HG02852 (cell line): ENCODE data around the gene PLCB1.
A peak's percentile ranks its signal among the peaks of the same experiment; 100 is the strongest.

Experiments used
- ATAC-seq: cut with Tn5 transposase; IDR thresholded peaks from one replicate; pipeline ENCODE4 v1.9.1; 2021; ENCODE audit warnings: mild to moderate bottlenecking, moderate library complexity; ENCODE audit not compliant: unreplicated experiment

PLCB1 gene

GRCh38 chr20:8578161-8578865 is 446.2 kb downstream of the PLCB1 start:
- no peak for ATAC-seq

GRCh38 chr20:8579035-8579434 is 447.0 kb downstream of the PLCB1 start:
- no peak for ATAC-seq

- ATAC-seq: no peak
Measured at GRCh38 chr20:8581446-8582183, 449.5 kb downstream of the PLCB1 start.

GRCh38 chr20:8583012-8583565 is 451.0 kb downstream of the PLCB1 start:
- no peak for ATAC-seq

GRCh38 chr20:8583566-8584043 is 451.5 kb downstream of the PLCB1 start:
- no peak for ATAC-seq

GRCh38 chr20:8587251-8587650 is 455.2 kb downstream of the PLCB1 start:
- no peak for ATAC-seq

GRCh38 chr20:8587810-8588209 is 455.7 kb downstream of the PLCB1 start:
- ATAC-seq: no peak

- no peak for ATAC-seq
Measured at GRCh38 chr20:8589956-8590355, 457.9 kb downstream of the PLCB1 start.

- ATAC-seq: peak; percentile 9
Measured at GRCh38 chr20:8600910-8601541, 469.0 kb downstream of the PLCB1 start.

GRCh38 chr20:8601542-8601912 is 469.5 kb downstream of the PLCB1 start:
- ATAC-seq: peak; percentile 76

GRCh38 chr20:8602389-8603116 is 470.5 kb downstream of the PLCB1 start:
- ATAC-seq: peak; percentile 89

- ATAC-seq: no peak
Measured at GRCh38 chr20:8608470-8608869, 476.4 kb downstream of the PLCB1 start.

GRCh38 chr20:8616792-8617191 is 484.7 kb downstream of the PLCB1 start:
- no peak for ATAC-seq

- ATAC-seq: no peak
Measured at GRCh38 chr20:8621001-8621400, 488.9 kb downstream of the PLCB1 start.

- ATAC-seq: no peak
Measured at GRCh38 chr20:8624046-8624445, 492.0 kb downstream of the PLCB1 start.

- no peak for ATAC-seq
Measured at GRCh38 chr20:8624616-8625015, 492.6 kb downstream of the PLCB1 start.

- ATAC-seq: no peak
Measured at GRCh38 chr20:8627340-8628004, 495.4 kb downstream of the PLCB1 start.

- no peak for ATAC-seq
Measured at GRCh38 chr20:8631271-8631670, 499.2 kb downstream of the PLCB1 start.

- ATAC-seq: no peak
Measured at GRCh38 chr20:8633366-8633765, 501.3 kb downstream of the PLCB1 start.

- no peak for ATAC-seq
Measured at GRCh38 chr20:8635048-8635572, 503.0 kb downstream of the PLCB1 start.
